Activated T-helper 2 cell treated with anti-CD3 and anti-CD28 coated beads, Interferon-gamma antibody, Interleukin-2, Interleukin-4, amounts not matched to agents 10 μg/mL and 5 μg/mL and 100 μg/mL, durations not matched to agents 14 hours and 24 hours and 36 hours (primary cell): ENCODE data around the gene PEX14. TPM values are rescaled to one million over a fixed set of nuclear protein-coding genes. Genes with fewer than 3 reads are reported as not detected.
A peak's percentile ranks its signal among the peaks of the same experiment; 100 is the strongest.

Source experiments
- DNase-seq: peaks from one replicate; pipeline ENCODE4 v3.0.0; 2021; ENCODE audit warnings: low spot score
- H3K27ac Mint-ChIP-seq: one replicate; pipeline ENCODE4 v1.8.0; 2021; ENCODE audit warnings: mixed read lengths
- H3K27me3 Mint-ChIP-seq: one replicate; pipeline ENCODE4 v1.8.0; 2021; ENCODE audit warnings: low read depth, mixed read lengths
- H3K36me3 Mint-ChIP-seq: one replicate; pipeline ENCODE4 v1.8.0; 2021; ENCODE audit warnings: low read depth, mixed read lengths
- H3K4me1 Mint-ChIP-seq: one replicate; pipeline ENCODE4 v1.8.0; 2021; ENCODE audit warnings: low read depth, mixed read lengths
- H3K4me3 Mint-ChIP-seq: one replicate; pipeline ENCODE4 v1.8.0; 2021; ENCODE audit warnings: low read depth, mild to moderate bottlenecking, moderate library complexity, mixed read lengths
- H3K9me3 Mint-ChIP-seq: one replicate; pipeline ENCODE4 v1.8.0; 2021; ENCODE audit warnings: mixed read lengths
- intact Hi-C: fragments of 100-400 bp; cut with micrococcal nuclease; formaldehyde crosslinking; loops from one replicate; pipeline ENCODE4 v1.15.1; 2023
- total RNA-seq: library from RNA; stranded (reverse); gene quantifications from 2 replicates; pipeline ENCODE4 v1.2.3, GENCODE V29; 2022

Gene PEX14
- total RNA-seq, 1 donor from 2014 or later: 23.1 TPM

DNA sequence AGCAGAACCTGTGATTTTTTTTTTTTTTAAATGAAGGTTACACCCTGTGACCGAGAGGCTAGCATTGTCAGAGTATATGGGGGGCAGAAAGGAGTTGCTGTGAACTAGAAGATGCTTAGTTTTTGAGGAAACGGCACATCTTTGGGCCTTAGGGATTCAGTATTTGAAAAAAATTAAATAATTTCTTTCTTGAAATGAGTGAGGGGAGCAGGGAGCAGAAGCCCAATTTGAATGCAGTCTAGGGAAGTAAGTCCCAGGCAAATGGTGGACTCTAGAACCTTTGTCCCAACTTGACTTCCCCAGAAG lies 42.9 kb downstream of the PEX14 start:
- Mint-ChIP-seq H3K4me3 (no peak overlapping the region), H3K27me3 (no peaks in the 10 kb centered on the region), H3K4me1 (peaks cover 62% of the 10 kb centered on the region), H3K9me3 (no peaks in the 10 kb centered on the region), H3K27ac (no peak overlapping the region), H3K36me3 (peaks cover 32% of the 10 kb centered on the region)
- intact Hi-C loops: loop anchor here (10.0 kb wide), 2 partner anchors 47 to 277 kb away; partner anchors contain the start of gene CASZ1
- DNase-seq: no peak

DNA sequence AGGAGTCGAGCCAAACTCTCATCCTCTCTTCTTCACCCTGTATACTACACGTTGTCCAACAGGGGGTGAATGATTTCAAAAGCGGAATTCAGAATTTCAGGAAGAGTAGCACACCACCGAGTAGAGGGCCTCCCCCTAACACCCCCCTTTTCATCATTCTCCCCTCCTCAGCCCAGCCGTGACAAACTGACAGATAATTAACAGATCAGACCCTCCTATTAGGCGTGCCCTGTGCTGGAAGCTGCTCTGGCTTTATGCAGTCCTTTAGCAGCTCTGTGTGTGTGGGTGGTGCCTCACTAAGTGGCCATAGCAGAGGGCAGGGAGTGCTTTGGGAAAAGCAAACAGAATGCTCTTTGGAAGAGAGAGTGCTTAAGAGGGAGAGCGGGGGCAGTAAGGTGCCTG lies 44.3 kb downstream of the PEX14 start:
- H3K36me3 Mint-ChIP-seq: peaks cover 34% of the 10 kb centered on the region
- intact Hi-C loops: loop anchor here (10.0 kb wide), 2 partner anchors 46 to 276 kb away; partner anchors contain the start of gene CASZ1
- H3K27ac Mint-ChIP-seq: no peak overlapping the region
- H3K27me3 Mint-ChIP-seq: no peaks in the 10 kb centered on the region
- DNase-seq: no peak
- H3K4me3 Mint-ChIP-seq: no peak overlapping the region
- no peaks in the 10 kb centered on the region for H3K9me3 Mint-ChIP-seq
- H3K4me1 Mint-ChIP-seq: peaks cover 51% of the 10 kb centered on the region

DNA sequence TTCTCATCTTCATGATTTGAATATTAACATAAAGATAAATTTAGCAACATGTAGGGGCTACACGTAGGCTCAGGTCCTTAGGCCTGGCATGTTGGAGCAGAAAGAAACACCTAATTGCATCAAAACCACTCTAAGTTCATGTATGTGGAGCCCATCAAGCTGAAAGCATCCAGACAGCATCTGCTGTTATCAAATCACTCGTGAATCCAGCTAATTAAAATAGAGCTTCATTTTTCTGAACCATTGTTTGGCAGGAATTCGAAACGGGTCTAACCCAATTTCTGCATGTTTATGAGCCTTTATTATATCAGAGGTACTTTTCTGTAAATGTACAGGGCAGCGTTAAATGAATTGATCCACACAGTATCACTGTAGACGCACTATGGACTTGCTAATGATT lies 45.7 kb downstream of the PEX14 start:
- H3K9me3 Mint-ChIP-seq: no peaks in the 10 kb centered on the region
- no peak for DNase-seq
- H3K4me3 Mint-ChIP-seq: no peak overlapping the region
- no peak overlapping the region for H3K27ac Mint-ChIP-seq
- intact Hi-C loops: no loop called here
- no peaks in the 10 kb centered on the region for H3K27me3 Mint-ChIP-seq
- peaks cover 42% of the 10 kb centered on the region for H3K36me3 Mint-ChIP-seq
- H3K4me1 Mint-ChIP-seq: peaks cover 53% of the 10 kb centered on the region

DNA sequence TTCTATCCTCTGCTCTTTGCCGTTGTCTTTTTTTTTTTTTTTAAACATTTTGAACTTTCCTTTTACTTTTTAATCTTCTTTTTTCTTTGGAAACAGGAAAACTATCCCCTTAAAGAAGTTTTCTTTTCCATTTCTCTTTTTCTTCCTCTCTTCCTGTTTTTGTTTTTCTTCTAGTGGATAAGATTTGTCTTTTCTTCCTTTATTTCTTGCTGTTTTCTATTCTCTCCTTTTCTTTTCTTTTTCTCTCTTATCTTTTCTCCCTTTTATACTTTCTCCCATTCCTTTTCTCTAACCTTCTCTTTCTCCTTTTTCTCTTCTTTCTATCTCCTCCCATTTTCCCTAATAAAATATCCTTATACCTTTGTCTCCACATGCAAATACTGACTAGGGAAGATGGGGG lies 46.2 kb downstream of the PEX14 start:
- intact Hi-C loops: no loop called here
- Mint-ChIP-seq H3K36me3 (peaks cover 39% of the 10 kb centered on the region), H3K4me3 (no peak overlapping the region), H3K9me3 (no peaks in the 10 kb centered on the region), H3K27me3 (no peaks in the 10 kb centered on the region), H3K4me1 (peaks cover 49% of the 10 kb centered on the region), H3K27ac (peak overlapping the region; percentile 1)
- no peak for DNase-seq

DNA sequence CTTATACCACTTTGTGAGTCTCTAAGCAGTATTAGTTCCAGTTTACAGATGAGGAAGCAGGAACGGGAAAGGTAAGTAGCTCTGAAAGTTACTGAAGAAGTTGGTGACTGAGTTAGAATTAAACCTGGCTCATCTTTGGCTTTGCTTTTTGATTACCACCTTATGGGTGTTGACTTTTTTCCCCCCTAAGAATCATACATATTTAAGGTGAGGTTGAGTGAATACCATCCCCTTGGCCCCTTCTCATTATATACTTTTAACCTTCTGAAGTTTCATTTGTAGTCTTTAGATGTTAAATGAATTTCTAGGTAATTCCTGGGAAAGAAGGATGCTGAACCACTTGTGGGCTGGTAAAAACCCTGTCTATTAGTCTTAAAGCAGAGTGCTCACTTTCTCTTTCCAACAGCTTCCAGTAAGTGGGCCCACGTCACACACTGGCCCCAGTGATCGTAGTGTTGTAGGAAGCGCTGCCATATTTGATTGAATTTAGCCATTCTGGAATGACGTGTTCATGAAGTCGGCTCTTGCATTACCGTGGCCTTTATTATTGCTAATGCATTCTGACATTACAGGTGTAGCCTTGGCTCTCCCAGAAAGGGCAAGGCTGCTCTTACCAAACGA lies 46.9 kb downstream of the PEX14 start:
- intact Hi-C loops: no loop called here
- Mint-ChIP-seq H3K27me3 (no peaks in the 10 kb centered on the region), H3K36me3 (peaks cover 35% of the 10 kb centered on the region), H3K4me3 (no peak overlapping the region), H3K4me1 (peaks cover 45% of the 10 kb centered on the region), H3K9me3 (no peaks in the 10 kb centered on the region), H3K27ac (no peak overlapping the region)
- DNase-seq: no peak

DNA sequence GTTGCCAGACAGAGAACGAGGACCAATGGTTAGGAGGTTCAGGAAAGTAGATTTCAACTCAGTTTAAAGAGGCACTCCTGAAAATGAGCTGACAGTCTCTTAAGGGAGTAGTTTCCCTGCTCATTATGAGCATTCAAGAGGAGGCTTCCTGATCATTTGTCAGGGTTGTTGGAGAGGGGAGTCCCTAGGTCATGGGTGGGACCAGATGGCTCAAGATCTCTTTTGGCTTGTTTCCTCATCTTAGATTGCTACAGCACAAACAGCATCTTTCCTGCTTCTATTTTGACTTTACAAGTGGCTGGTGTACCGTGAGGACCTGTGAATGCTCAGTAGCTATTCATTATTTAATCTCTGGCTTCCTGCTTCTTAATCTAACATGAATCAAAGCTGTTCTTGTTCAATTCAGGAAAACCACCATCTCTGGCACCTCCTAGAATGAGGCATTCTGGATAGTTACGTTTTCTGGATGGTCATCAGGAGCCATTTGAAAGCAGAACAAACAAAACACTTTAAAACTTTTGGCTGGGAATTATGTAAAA lies 47.6 kb downstream of the PEX14 start:
- peaks cover 40% of the 10 kb centered on the region for H3K4me1 Mint-ChIP-seq
- no peaks in the 10 kb centered on the region for H3K27me3 Mint-ChIP-seq
- DNase-seq: no peak
- no peak overlapping the region for H3K27ac Mint-ChIP-seq
- H3K9me3 Mint-ChIP-seq: no peaks in the 10 kb centered on the region
- intact Hi-C loops: no loop called here
- H3K36me3 Mint-ChIP-seq: peaks cover 31% of the 10 kb centered on the region
- no peak overlapping the region for H3K4me3 Mint-ChIP-seq

- peak overlapping the region; percentile 63 for H3K27ac Mint-ChIP-seq
- DNase-seq: no peak
- intact Hi-C loops: no loop called here
- peaks cover 26% of the 10 kb centered on the region for H3K36me3 Mint-ChIP-seq
- peaks cover 38% of the 10 kb centered on the region for H3K4me1 Mint-ChIP-seq
- no peaks in the 10 kb centered on the region for H3K9me3 Mint-ChIP-seq
- no peaks in the 10 kb centered on the region for H3K27me3 Mint-ChIP-seq
- H3K4me3 Mint-ChIP-seq: no peak overlapping the region
Measured at GRCh38 chr1:10525208-10525607, 50.5 kb downstream of the PEX14 start.

DNA sequence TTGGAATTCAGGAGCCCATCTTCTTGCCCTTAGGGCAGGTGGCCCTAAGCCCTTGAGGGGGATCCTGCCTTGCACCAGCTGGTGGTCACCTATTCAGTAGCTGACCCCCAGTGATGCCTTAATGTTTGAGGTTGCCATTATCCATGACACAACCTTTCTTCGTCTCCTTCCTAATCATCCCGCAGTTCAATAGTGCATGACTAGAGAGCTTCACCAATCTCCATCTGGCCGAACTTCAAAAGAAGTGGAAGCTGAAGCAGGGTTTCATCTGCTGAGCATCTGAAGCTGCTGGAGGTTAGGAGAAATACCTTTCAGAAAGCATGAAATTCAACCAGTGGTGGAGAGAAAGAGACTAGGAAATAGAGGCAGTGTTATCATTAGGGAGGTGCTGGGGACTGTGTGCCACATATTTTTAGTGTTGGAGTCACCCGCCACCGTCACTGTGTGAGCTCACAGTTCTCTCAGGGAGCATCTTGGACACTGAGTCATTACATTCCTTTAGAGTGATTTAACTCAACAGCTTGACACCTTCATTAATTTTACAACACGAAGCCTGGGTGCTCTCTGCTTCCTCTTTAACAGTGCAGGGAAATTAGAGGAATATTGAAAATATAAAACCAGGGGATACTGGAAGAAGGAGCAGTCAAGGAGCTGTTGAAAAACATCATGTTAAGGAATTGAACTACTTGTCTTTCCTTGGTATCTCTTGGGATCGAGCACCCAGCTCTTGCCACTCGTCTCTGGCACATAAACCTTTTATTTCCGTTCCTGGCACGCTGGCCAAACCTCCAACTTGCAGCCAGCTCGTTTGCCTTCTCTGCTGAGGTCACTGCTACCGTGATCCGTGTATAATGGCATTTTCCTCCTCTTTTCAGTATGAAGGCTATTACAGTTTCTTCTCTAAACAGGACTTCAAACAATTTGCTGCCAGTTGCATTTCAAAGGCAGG lies 53.6 kb downstream of the PEX14 start:
- Mint-ChIP-seq H3K27me3 (no peaks in the 10 kb centered on the region), H3K9me3 (no peaks in the 10 kb centered on the region), H3K4me3 (no peak overlapping the region), H3K4me1 (peaks cover 16% of the 10 kb centered on the region), H3K27ac (no peak overlapping the region), H3K36me3 (peaks cover 15% of the 10 kb centered on the region)
- intact Hi-C loops: no loop called here
- no peak for DNase-seq

- Mint-ChIP-seq H3K4me1 (peaks cover 16% of the 10 kb centered on the region), H3K4me3 (no peak overlapping the region), H3K36me3 (peaks cover 12% of the 10 kb centered on the region), H3K9me3 (no peaks in the 10 kb centered on the region), H3K27me3 (no peaks in the 10 kb centered on the region), H3K27ac (no peak overlapping the region)
- intact Hi-C loops: no loop called here
- no peak for DNase-seq
Measured at GRCh38 chr1:10529091-10529490, 54.3 kb downstream of the PEX14 start.

GRCh38 chr1:10529765-10530164 lies 55.0 kb downstream of the PEX14 start:
- Mint-ChIP-seq H3K4me3 (no peak overlapping the region), H3K36me3 (peaks cover 10% of the 10 kb centered on the region), H3K27me3 (no peaks in the 10 kb centered on the region), H3K4me1 (peaks cover 16% of the 10 kb centered on the region), H3K9me3 (no peaks in the 10 kb centered on the region), H3K27ac (no peak overlapping the region)
- intact Hi-C loops: no loop called here
- no peak for DNase-seq

DNA sequence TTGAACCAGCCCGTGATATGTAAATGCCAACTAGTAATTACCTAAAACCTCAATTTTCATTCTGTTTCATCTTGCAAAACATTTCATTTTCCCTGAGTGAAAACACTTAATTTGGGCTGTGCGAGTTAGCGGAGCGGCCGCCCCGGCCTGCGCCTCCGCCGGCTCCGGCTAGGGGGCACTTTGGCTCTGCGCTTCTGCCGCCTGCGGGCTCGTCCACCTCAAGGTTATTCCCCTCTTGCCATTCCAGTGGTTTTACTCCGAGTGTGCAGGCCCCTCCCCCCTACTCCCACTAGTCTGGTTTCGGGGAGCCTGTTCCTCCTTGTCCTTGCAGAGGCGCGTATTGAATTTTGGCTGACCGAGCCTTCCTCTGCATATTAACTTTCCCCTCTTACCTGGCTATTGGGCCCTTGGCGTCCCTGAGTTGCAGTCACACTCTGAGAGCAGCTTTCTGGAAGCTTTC lies 55.6 kb downstream of the PEX14 start:
- Mint-ChIP-seq H3K4me3 (no peak overlapping the region), H3K27ac (no peak overlapping the region), H3K27me3 (no peaks in the 10 kb centered on the region), H3K9me3 (no peaks in the 10 kb centered on the region), H3K4me1 (peaks cover 14% of the 10 kb centered on the region), H3K36me3 (peaks cover 4% of the 10 kb centered on the region)
- no peak for DNase-seq
- intact Hi-C loops: no loop called here

DNA sequence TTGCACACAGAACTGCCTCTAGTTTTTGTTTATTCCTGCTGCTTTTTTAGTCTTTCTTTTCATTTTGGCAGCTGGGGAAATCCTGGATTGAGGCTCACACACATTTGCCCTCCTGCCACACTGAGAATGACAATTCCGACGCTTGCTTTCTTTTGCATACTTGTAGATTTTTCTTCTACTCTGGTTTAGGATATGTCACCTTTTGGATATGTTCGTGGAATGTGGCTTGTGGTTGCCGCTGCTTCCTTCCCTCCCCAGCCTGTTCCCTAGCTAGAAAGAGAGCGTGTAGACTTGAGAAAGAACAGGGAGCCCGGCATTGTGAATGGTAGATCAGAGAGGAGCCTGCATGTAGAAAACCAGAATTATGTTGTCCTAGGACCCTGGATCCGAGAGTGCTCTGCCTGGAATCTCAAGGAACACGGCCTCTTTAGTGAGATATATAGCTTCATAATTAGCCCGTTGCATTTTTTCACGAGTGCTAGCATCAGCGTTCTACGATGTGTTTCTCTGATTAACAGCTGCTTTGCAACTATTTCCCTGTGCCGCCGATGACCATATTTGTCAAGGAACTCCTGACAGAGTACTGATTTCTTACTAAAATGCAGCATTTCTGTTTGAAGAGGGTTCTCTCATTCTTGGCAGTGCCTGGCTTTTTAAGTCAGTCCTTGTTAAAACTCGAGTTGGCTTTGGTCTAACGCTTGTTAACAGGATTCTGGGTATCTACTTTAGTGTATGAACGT lies 56.2 kb downstream of the PEX14 start:
- intact Hi-C loops: no loop called here
- Mint-ChIP-seq H3K36me3 (peaks cover 9% of the 10 kb centered on the region), H3K4me3 (no peak overlapping the region), H3K27me3 (no peaks in the 10 kb centered on the region), H3K4me1 (peaks cover 13% of the 10 kb centered on the region), H3K9me3 (no peaks in the 10 kb centered on the region), H3K27ac (no peak overlapping the region)
- DNase-seq: no peak
